ENCODE measurements around the gene ASIC4.

The ASIC4 gene

GRCh38 chr2:219505585-219505984 lies 8.7 kb upstream of the ASIC4 start:
- no peak overlapping the region for H3K9ac ChIP-seq (ENCODE audit: low read length)
- H3K36me3 ChIP-seq (ENCODE audit: low read length): no peaks in the 10 kb centered on the region
- H3K27ac ChIP-seq (ENCODE audit: low read depth, low read length): no peak overlapping the region
- no peaks in the 10 kb centered on the region for H4K20me1 ChIP-seq (ENCODE audit: low read depth, low read length)
- TF ChIP-seq EZH2phosphoT487 (conservative IDR thresholded peaks at IDR 0.05; ENCODE audit: low read length): no peak
- no peak for TF ChIP-seq CTCF (IDR thresholded peaks at IDR 0.05; ENCODE audit: insufficient read depth, low read length, poor library complexity, severe bottlenecking)
- H2AFZ ChIP-seq (ENCODE audit: low read depth, low read length, severe bottlenecking): no peak overlapping the region
- no peaks in the 10 kb centered on the region for H3K79me2 ChIP-seq (ENCODE audit: insufficient read depth, low read length)
- H3K9me2 ChIP-seq (replicated peaks; ENCODE audit: insufficient read depth, low read length): no peaks in the 10 kb centered on the region
- no peaks in the 10 kb centered on the region for H3F3A ChIP-seq (ENCODE audit: insufficient read depth)
- no peaks in the 10 kb centered on the region for H3K27me3 ChIP-seq (ENCODE audit: low read length)
- no peak overlapping the region for H3K4me3 ChIP-seq (ENCODE audit: insufficient read depth, low read length, poor library complexity, severe bottlenecking)
- H3K9me3 ChIP-seq (ENCODE audit: insufficient read depth, low read length): no peaks in the 10 kb centered on the region
- H3K4me2 ChIP-seq (ENCODE audit: low read depth, low read length, poor library complexity, severe bottlenecking): no peak overlapping the region

- TF ChIP-seq EZH2phosphoT487 (conservative IDR thresholded peaks at IDR 0.05; ENCODE audit: low read length) (no peak), CTCF (IDR thresholded peaks at IDR 0.05; ENCODE audit: insufficient read depth, low read length, poor library complexity, severe bottlenecking) (no peak)
- Histone ChIP-seq H3K79me2 (ENCODE audit: insufficient read depth, low read length) (no peaks in the 10 kb centered on the region), H3K9me3 (ENCODE audit: insufficient read depth, low read length) (no peaks in the 10 kb centered on the region), H3K4me2 (ENCODE audit: low read depth, low read length, poor library complexity, severe bottlenecking) (no peak overlapping the region), H3K36me3 (ENCODE audit: low read length) (no peaks in the 10 kb centered on the region), H3K9ac (ENCODE audit: low read length) (no peak overlapping the region), H3K9me2 (replicated peaks; ENCODE audit: insufficient read depth, low read length) (no peaks in the 10 kb centered on the region), H3K4me3 (ENCODE audit: insufficient read depth, low read length, poor library complexity, severe bottlenecking) (no peak overlapping the region), H3K27ac (ENCODE audit: low read depth, low read length) (no peak overlapping the region), H2AFZ (ENCODE audit: low read depth, low read length, severe bottlenecking) (no peak overlapping the region), H4K20me1 (ENCODE audit: low read depth, low read length) (no peaks in the 10 kb centered on the region), H3K27me3 (ENCODE audit: low read length) (no peaks in the 10 kb centered on the region), H3F3A (ENCODE audit: insufficient read depth) (no peaks in the 10 kb centered on the region)
These were observed 8.0 kb upstream of the ASIC4 start for GRCh38 chr2:219506153-219506801.

GRCh38 chr2:219506802-219507526 lies 7.3 kb upstream of the ASIC4 start:
- Histone ChIP-seq H4K20me1 (ENCODE audit: low read depth, low read length) (no peaks in the 10 kb centered on the region), H3K79me2 (ENCODE audit: insufficient read depth, low read length) (no peaks in the 10 kb centered on the region), H3K27ac (ENCODE audit: low read depth, low read length) (no peak overlapping the region), H3K9me3 (ENCODE audit: insufficient read depth, low read length) (no peaks in the 10 kb centered on the region), H3K36me3 (ENCODE audit: low read length) (no peaks in the 10 kb centered on the region), H3K4me2 (ENCODE audit: low read depth, low read length, poor library complexity, severe bottlenecking) (no peak overlapping the region), H3K4me3 (ENCODE audit: insufficient read depth, low read length, poor library complexity, severe bottlenecking) (no peak overlapping the region), H2AFZ (ENCODE audit: low read depth, low read length, severe bottlenecking) (no peak overlapping the region), H3K27me3 (ENCODE audit: low read length) (no peaks in the 10 kb centered on the region), H3F3A (ENCODE audit: insufficient read depth) (no peaks in the 10 kb centered on the region), H3K9me2 (replicated peaks; ENCODE audit: insufficient read depth, low read length) (no peaks in the 10 kb centered on the region), H3K9ac (ENCODE audit: low read length) (no peak overlapping the region)
- no peak for TF ChIP-seq CTCF (IDR thresholded peaks at IDR 0.05; ENCODE audit: insufficient read depth, low read length, poor library complexity, severe bottlenecking)
- no peak for TF ChIP-seq EZH2phosphoT487 (conservative IDR thresholded peaks at IDR 0.05; ENCODE audit: low read length)
